ENCODE results near the gene EMC9.

DNA sequence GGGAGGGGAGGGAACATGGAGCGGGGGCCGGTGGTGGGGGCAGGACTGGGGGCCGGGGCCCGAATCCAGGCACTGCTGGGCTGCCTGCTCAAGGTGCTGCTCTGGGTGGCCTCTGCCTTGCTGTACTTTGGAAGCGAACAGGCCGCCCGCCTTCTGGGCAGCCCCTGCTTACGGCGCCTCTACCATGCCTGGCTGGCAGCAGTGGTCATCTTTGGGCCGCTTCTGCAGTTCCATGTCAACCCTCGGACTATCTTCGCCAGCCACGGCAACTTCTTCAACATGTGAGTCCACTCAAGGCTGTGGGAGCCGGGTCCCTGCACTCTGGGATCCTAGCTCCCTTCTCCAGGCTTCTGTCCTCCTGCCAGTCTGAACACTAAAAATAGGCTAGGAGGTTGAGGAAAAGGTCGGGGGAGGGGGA is 9.8 kb downstream of the EMC9 start:
- TF ChIP-seq, protein P1, sequence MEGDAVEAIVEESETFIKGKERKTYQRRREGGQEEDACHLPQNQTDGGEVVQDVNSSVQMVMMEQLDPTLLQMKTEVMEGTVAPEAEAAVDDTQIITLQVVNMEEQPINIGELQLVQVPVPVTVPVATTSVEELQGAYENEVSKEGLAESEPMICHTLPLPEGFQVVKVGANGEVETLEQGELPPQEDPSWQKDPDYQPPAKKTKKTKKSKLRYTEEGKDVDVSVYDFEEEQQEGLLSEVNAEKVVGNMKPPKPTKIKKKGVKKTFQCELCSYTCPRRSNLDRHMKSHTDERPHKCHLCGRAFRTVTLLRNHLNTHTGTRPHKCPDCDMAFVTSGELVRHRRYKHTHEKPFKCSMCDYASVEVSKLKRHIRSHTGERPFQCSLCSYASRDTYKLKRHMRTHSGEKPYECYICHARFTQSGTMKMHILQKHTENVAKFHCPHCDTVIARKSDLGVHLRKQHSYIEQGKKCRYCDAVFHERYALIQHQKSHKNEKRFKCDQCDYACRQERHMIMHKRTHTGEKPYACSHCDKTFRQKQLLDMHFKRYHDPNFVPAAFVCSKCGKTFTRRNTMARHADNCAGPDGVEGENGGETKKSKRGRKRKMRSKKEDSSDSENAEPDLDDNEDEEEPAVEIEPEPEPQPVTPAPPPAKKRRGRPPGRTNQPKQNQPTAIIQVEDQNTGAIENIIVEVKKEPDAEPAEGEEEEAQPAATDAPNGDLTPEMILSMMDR (IDR thresholded peaks at IDR 0.05 in 4 of 5, conservative IDR thresholded peaks at IDR 0.05 in 1 of 5) = no peak
- TF ChIP-seq POLR2A (IDR thresholded peaks at IDR 0.05) = no peak
